SK-N-DZ (cell line): ENCODE results near the gene MYO1D.
A peak's percentile ranks its signal among the peaks of the same experiment; 100 is the strongest.
"Not testable (repeated sequence)": the region's sequence is repeated elsewhere in the genome, so short reads cannot be mapped to it uniquely, and the experiment has no call there.

ENCODE experiments used
- DNase-seq: peaks from one replicate; pipeline ENCODE4 v3.0.0-alpha.2; 2015; ENCODE audit warnings: low spot score

Gene MYO1D

GRCh38 chr17:32894245-32894644 lies 17.3 kb upstream of the MYO1D start:
- peak; percentile 42 for DNase-seq

- DNase-seq = not testable (repeated sequence)
These were observed 10.5 kb upstream of the MYO1D start for GRCh38 chr17:32887410-32887809.

- not testable (repeated sequence) for DNase-seq
These were observed 10.0 kb upstream of the MYO1D start for GRCh38 chr17:32886951-32887350.

GRCh38 chr17:32882734-32883133 lies 5.8 kb upstream of the MYO1D start:
- no peak for DNase-seq

GRCh38 chr17:32882029-32882428 lies 5.1 kb upstream of the MYO1D start:
- no peak for DNase-seq

- DNase-seq = no peak
These were observed 3.9 kb upstream of the MYO1D start for GRCh38 chr17:32880671-32881453.

- no peak for DNase-seq
These were observed 2.2 kb upstream of the MYO1D start for GRCh38 chr17:32879134-32879533.

GRCh38 chr17:32878211-32878610 lies 1.3 kb upstream of the MYO1D start:
- DNase-seq = no peak

- peak; percentile 84 for DNase-seq
These were observed 340 bp upstream of the MYO1D start for GRCh38 chr17:32877164-32877764.

- DNase-seq = peak; percentile 35
These were observed 954 bp downstream of the MYO1D start for GRCh38 chr17:32875923-32876416.

GRCh38 chr17:32875230-32875917 lies 1.6 kb downstream of the MYO1D start:
- DNase-seq = no peak

- DNase-seq = no peak
These were observed 3.8 kb downstream of the MYO1D start for GRCh38 chr17:32873114-32873513.

- DNase-seq = no peak
These were observed 5.2 kb downstream of the MYO1D start for GRCh38 chr17:32871746-32872145.

- no peak for DNase-seq
These were observed 6.0 kb downstream of the MYO1D start for GRCh38 chr17:32870969-32871368.

- no peak for DNase-seq
These were observed 6.8 kb downstream of the MYO1D start for GRCh38 chr17:32870027-32870670.

- DNase-seq = no peak
These were observed 7.4 kb downstream of the MYO1D start for GRCh38 chr17:32869345-32870026.

GRCh38 chr17:32865141-32865540 lies 11.8 kb downstream of the MYO1D start:
- no peak for DNase-seq

- DNase-seq = no peak
These were observed 13.4 kb downstream of the MYO1D start for GRCh38 chr17:32863559-32863958.

GRCh38 chr17:32862940-32863339 lies 14.0 kb downstream of the MYO1D start:
- no peak for DNase-seq

GRCh38 chr17:32861981-32862380 lies 14.9 kb downstream of the MYO1D start:
- no peak for DNase-seq

- DNase-seq = no peak
These were observed 16.9 kb downstream of the MYO1D start for GRCh38 chr17:32859857-32860525.
